Heart left ventricle (tissue), 16 donors: ENCODE measurements around the gene NOS1AP. TPM values are rescaled to one million over a fixed set of nuclear protein-coding genes. Genes with fewer than 3 reads are reported as not detected.

Experiments
- ATAC-seq, 4 donors: fragments of 200-7000 bp; cut with Tn5 transposase; one replicate each; pipeline ENCODE4 v1.9.1; 2020 to 2022; ENCODE audit warnings: moderate library complexity in 4 of 4, mild to moderate bottlenecking in 3 of 4, moderate number of reproducible peaks in 1 of 4
- DNase-seq, 5 donors: peaks; one replicate each; pipeline ENCODE4 v3.0.0-alpha.2; 2020
- H3K27ac ChIP-seq, 12 donors: fragments of 200-600 bp; sonication (generic) in 4 of 12; one replicate each; pipeline versions ENCODE4 v1.5.0 to v1.8.0; 2016 to 2022; ENCODE audit warnings: mild to moderate bottlenecking in 2 of 12
- H3K27me3 ChIP-seq, 9 donors: fragments of 200-600 bp; sonication (generic) in 2 of 9; one replicate each; pipeline versions ENCODE4 v1.5.1 to v1.8.0; 2016 to 2022; ENCODE audit warnings: mild to moderate bottlenecking in 3 of 9
- H3K36me3 ChIP-seq, 9 donors: fragments of 200-600 bp; sonication (generic) in 2 of 9; one replicate each; pipeline versions ENCODE4 v1.5.0 to v1.8.0; 2018 to 2022; ENCODE audit warnings: mild to moderate bottlenecking in 2 of 9
- H3K4me1 ChIP-seq, 12 donors: fragments of 200-600 bp; sonication (generic) in 4 of 12; one replicate each; pipeline versions ENCODE4 v1.5.0 to v1.8.0; 2016 to 2022; ENCODE audit warnings: mild to moderate bottlenecking in 3 of 12
- H3K4me3 ChIP-seq, 12 donors: fragments of 200-600 bp; sonication (generic) in 4 of 12; one replicate each; pipeline versions ENCODE4 v1.5.0 to v1.8.0; 2017 to 2022; ENCODE audit warnings: mild to moderate bottlenecking in 9 of 12, moderate library complexity in 4 of 12
- H3K9me3 ChIP-seq, 12 donors: fragments of 200-600 bp; sonication (generic) in 4 of 12; one replicate each; pipeline versions ENCODE4 v1.5.0 to v1.8.0; 2016 to 2022; ENCODE audit warnings: mild to moderate bottlenecking in 1 of 12
- POLR2A ChIP-seq, 2 donors: fragments of 450-650 bp; IDR thresholded peaks; one replicate each; pipeline ENCODE4 v1.6.1; 2017; ENCODE audit warnings: antibody characterized with exemption in 2 of 2, mild to moderate bottlenecking in 2 of 2, moderate library complexity in 2 of 2
- WGBS, 4 donors: extraction: QIAGEN DNeasy Blood & Tissue Kit in 2 of 4; methylation state at CpG; one replicate each; pipeline versions ENCODE4 v1.1.5 to v1.1.7; 2013 to 2018; 5-methylcytosine and 5-hydroxymethylcytosine counted together
- intact Hi-C, 10 donors: fragments of 100-400 bp; cut with DNase I; formaldehyde crosslinking; loops; one replicate each; pipeline versions ENCODE4 v1.11.1 to v1.14.2; 2022
- polyA plus RNA-seq, 2 donors: library from polyadenylated mRNA; stranded (reverse); fragments of 200-250 nt; gene quantifications; one replicate each; pipeline ENCODE4 v1.2.3, GENCODE V29; 2013
- total RNA-seq, 9 donors: library from RNA; depleted of rRNA in 2 of 9; stranded (reverse); fragments of >200 nt in 2 of 9; fragmentation: NEBNext Ultra II Directional in 3 of 9; extraction: Animal tissue kit (Norgen Biotek cat#: 25700) in 3 of 9; gene quantifications; one replicate each; pipeline versions ENCODE4 v1.1.0 to v1.2.4, GENCODE V29; 2016 to 2023
- TF ChIP-seq, protein P1 (sequence below), 12 donors: fragments of 200-600 bp; sonication (generic) in 4 of 12; IDR thresholded peaks; one replicate each; pipeline versions ENCODE4 v1.5.0 to v1.8.0; 2018 to 2022; ENCODE audit warnings: antibody characterized with exemption in 12 of 12, mild to moderate bottlenecking in 5 of 12
- donor health status: ischemic (EF 13 %, LVEDD 7.1; RV severe dilation, severe dysfunction).
- donor health status: healthy with polysubstance abuse.
- donor health status: DM: no; HTN: yes; CAD: no.
- donor health status: DM: no; HTN: no; CAD: no.
- donor health status: ischemic (EF 25% LVEDD 6.9; RV normal size, moderate dysfunction).
- donor health status: ischemic (EF 25% LVEDD 5.7; RV mildly dilated, moderate dysfunction).
- donor health status: healthy.
- donor health status: DM: yes; HTN: yes; CAD: no.
- donor health status: ischemic (EF 35%, LVEDD 5.7; RV mildly dilated, moderate dysfunction).
- donor health status: nonischemic (EF 11% LVEDD 7.7; RV severe dilation, severe dysfunction).
- donor health status: DM: yes; HTN: yes; CAD: no.
- donor health status: PGD.
- donor health status: ischemic (EF 29% LVEDD 5.4; RV normal size, mild dysfunction).
- donor health status: nonischemic (EF 23%, LVEDD 6.1; RV moderate dilation, normal function).

The NOS1AP gene
- total and polyA plus RNA-seq, 11 donors = 1.1 to 6.4 (median 4.3) TPM

DNA sequence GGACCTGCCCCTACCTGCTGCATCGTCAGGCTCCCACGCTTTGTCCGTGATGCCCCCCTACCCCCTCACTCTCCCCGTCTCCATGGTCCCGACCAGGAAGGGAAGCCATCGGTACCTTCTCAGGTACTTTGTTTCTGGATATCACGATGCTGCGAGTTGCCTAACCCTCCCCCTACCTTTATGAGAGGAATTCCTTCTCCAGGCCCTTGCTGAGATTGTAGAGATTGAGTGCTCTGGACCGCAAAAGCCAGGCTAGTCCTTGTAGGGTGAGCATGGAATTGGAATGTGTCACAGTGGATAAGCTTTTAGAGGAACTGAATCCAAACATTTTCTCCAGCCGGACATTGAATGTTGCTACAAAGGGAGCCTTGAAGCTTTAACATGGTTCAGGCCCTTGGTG, 298.3 kb downstream of the NOS1AP start:
- Histone ChIP-seq H3K27ac (no peak overlapping the region), H3K4me3 (no peak overlapping the region), H3K4me1 (peaks cover 0 to 6% (median 0%) of the 10 kb centered on the region in 12 donors), H3K9me3 (no peaks in the 10 kb centered on the region), H3K27me3 (no peaks in the 10 kb centered on the region), H3K36me3 (peaks cover 0 to 7% (median 0%) of the 10 kb centered on the region in 9 donors)
- no peak for DNase-seq
- WGBS, 4 donors = 88 to 91% (median 90%) methylated on average over 10 of the region's 10 CpGs
- no peak for ATAC-seq
- intact Hi-C loops = no loop called here
- no peak for TF ChIP-seq POLR2A (IDR thresholded peaks at IDR 0.05)
- TF ChIP-seq, protein P1, sequence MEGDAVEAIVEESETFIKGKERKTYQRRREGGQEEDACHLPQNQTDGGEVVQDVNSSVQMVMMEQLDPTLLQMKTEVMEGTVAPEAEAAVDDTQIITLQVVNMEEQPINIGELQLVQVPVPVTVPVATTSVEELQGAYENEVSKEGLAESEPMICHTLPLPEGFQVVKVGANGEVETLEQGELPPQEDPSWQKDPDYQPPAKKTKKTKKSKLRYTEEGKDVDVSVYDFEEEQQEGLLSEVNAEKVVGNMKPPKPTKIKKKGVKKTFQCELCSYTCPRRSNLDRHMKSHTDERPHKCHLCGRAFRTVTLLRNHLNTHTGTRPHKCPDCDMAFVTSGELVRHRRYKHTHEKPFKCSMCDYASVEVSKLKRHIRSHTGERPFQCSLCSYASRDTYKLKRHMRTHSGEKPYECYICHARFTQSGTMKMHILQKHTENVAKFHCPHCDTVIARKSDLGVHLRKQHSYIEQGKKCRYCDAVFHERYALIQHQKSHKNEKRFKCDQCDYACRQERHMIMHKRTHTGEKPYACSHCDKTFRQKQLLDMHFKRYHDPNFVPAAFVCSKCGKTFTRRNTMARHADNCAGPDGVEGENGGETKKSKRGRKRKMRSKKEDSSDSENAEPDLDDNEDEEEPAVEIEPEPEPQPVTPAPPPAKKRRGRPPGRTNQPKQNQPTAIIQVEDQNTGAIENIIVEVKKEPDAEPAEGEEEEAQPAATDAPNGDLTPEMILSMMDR (IDR thresholded peaks at IDR 0.05) = no peak

DNA sequence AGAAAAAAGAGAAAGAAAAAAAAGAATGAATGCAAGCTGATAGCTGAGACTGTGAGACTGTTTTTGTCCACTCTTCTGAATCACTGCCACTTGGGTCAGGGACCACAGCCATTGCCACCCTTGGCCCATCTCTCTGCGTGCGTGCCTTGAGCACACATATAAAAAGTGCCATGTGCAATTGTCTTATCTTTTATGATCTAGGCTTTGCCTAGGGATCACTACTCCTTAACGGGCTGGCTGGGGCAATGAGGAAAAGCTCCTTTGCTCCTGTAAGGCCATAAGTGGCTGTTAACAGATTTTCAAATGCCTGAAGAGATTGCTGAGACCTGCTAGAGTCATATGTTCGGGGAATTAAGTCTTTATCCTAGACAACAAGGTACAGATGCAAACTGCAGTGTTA, 299.0 kb downstream of the NOS1AP start:
- 65 to 91% (median 76%) methylated on average over 3 to 4 of the region's 4 CpGs for WGBS, 4 donors
- Histone ChIP-seq H3K27ac (no peak overlapping the region), H3K9me3 (no peaks in the 10 kb centered on the region), H3K27me3 (no peaks in the 10 kb centered on the region), H3K36me3 (peaks cover 0 to 7% (median 0%) of the 10 kb centered on the region in 9 donors), H3K4me1 (peaks cover 0 to 6% (median 0%) of the 10 kb centered on the region in 12 donors), H3K4me3 (no peak overlapping the region)
- TF ChIP-seq POLR2A (IDR thresholded peaks at IDR 0.05) = no peak
- TF ChIP-seq, protein P1 (IDR thresholded peaks at IDR 0.05) = no peak
- ATAC-seq (no peak), DNase-seq (no peak)
- intact Hi-C loops = no loop called here

DNA sequence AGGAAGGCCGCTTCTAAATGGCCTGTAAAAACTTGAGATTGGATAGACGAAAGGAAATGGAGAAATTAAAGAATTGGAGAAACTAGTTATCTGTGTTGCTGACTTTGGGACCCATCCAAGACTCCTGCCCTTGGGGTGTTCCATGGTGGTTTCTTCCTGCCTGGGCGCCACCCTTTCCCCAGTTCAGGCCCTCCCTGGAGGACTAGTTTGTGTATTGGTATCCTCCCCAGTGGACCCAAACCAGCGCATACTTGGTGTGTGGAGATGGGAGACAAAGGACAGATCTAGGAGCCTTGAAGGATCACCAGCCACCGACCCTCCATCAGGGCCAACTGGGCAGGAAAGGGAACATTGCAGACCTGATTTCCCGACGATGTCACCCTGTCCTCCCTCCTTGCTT, 300.1 kb downstream of the NOS1AP start:
- no peak for ATAC-seq
- Histone ChIP-seq H3K4me3 (no peak overlapping the region), H3K27ac (no peak overlapping the region), H3K36me3 (peaks cover 0 to 7% (median 0%) of the 10 kb centered on the region in 9 donors), H3K9me3 (no peaks in the 10 kb centered on the region), H3K27me3 (no peaks in the 10 kb centered on the region), H3K4me1 (peaks cover 0 to 6% (median 0%) of the 10 kb centered on the region in 12 donors)
- DNase-seq = no peak
- WGBS, 4 donors = 80 to 90% (median 85%) methylated on average over 7 of the region's 7 CpGs
- intact Hi-C loops = no loop called here
- TF ChIP-seq, protein P1 (IDR thresholded peaks at IDR 0.05) = no peak
- TF ChIP-seq POLR2A (IDR thresholded peaks at IDR 0.05) = no peak

DNA sequence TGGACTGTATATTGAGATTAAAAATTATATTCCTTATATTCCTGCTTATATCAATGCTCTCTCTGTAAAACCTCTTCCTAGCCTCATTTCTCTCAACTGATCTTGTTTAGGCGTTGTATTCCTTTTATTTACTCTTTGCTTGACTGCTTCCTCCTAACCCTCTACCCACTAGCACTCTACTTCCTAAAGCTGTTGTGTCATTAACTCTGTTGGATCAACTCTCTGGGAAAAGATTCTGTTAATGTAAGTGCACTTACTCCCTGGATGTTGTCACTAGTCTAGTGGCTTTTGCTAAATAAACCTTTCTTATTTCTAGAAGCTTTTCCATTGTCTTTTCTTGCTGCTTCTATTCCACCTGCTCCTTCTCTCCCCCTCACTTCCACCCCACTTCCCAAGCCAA, 300.7 kb downstream of the NOS1AP start:
- H3K4me1 ChIP-seq = peaks cover 0 to 6% (median 0%) of the 10 kb centered on the region in 12 donors
- TF ChIP-seq POLR2A (IDR thresholded peaks at IDR 0.05) = no peak
- TF ChIP-seq, protein P1 (IDR thresholded peaks at IDR 0.05) = no peak
- intact Hi-C loops = no loop called here
- DNase-seq (no peak), ATAC-seq (no peak)
- H3K27ac ChIP-seq = no peak overlapping the region
- WGBS, 4 donors = 87 to 100% (median 94%) methylated on average over 1 of the region's 1 CpG
- H3K9me3 ChIP-seq = no peaks in the 10 kb centered on the region
- H3K27me3 ChIP-seq = no peaks in the 10 kb centered on the region
- H3K36me3 ChIP-seq = peaks cover 0 to 7% (median 0%) of the 10 kb centered on the region in 9 donors
- H3K4me3 ChIP-seq = no peak overlapping the region
